MM.1S (cell line): Measurements from ENCODE around the gene PDCD1.
"Not testable (repeated sequence)": the region's sequence is repeated elsewhere in the genome, so short reads cannot be mapped to it uniquely, and the experiment has no call there.

Source experiments
- DNase-seq: peaks from one replicate; pipeline ENCODE4 v3.0.0-alpha.2; 2015
- H2AFZ ChIP-seq: fragments of 300-600 bp; sonication (generic); 2 replicates; pipeline ENCODE4 v1.6.0; 2016; ENCODE audit warnings: antibody characterized with exemption, low read length
- H3F3A ChIP-seq: fragments of 300-600 bp; sonication (generic); 2 replicates; pipeline ENCODE4 v1.6.1; 2016; ENCODE audit warnings: mild to moderate bottlenecking, antibody characterized with exemption, low read length, moderate library complexity, mixed read lengths; ENCODE audit not compliant: insufficient read depth
- H3K27ac ChIP-seq: fragments of 300-600 bp; sonication (generic); 2 replicates; pipeline ENCODE4 v1.5.1; 2016; ENCODE audit warnings: mild to moderate bottlenecking, low read length
- H3K27me3 ChIP-seq: fragments of 300-600 bp; sonication (generic); replicated peaks from 2 replicates; pipeline ENCODE4 v1.6.0; 2016; ENCODE audit warnings: low read length; ENCODE audit not compliant: insufficient read depth
- H3K36me3 ChIP-seq: fragments of 300-600 bp; sonication (generic); replicated peaks from 2 replicates; pipeline ENCODE4 v1.6.1; 2016; ENCODE audit warnings: mild to moderate bottlenecking, low read length, mixed read lengths; ENCODE audit not compliant: insufficient read depth
- H3K4me1 ChIP-seq: fragments of 300-600 bp; sonication (generic); 2 replicates; pipeline ENCODE4 v1.6.1; 2016; ENCODE audit warnings: low read length, mixed read lengths
- H3K4me2 ChIP-seq: fragments of 300-600 bp; sonication (generic); 2 replicates; pipeline ENCODE4 v1.6.0; 2016; ENCODE audit warnings: low read depth, low read length
- H3K4me3 ChIP-seq: fragments of 300-600 bp; sonication (generic); 2 replicates; pipeline ENCODE4 v1.5.1; 2016; ENCODE audit warnings: low read length, mixed read lengths
- H3K79me2 ChIP-seq: fragments of 300-600 bp; sonication (generic); 2 replicates; pipeline ENCODE4 v1.6.1; 2016; ENCODE audit warnings: mixed run types, low read length, mixed read lengths
- H3K9ac ChIP-seq: fragments of 300-600 bp; sonication (generic); 2 replicates; pipeline ENCODE4 v1.6.1; 2016; ENCODE audit warnings: low read length, mixed read lengths
- H3K9me2 ChIP-seq: fragments of 300-600 bp; sonication (generic); replicated peaks from 2 replicates; pipeline ENCODE4 v1.6.1; 2016; ENCODE audit warnings: mild to moderate bottlenecking, low read length, mixed read lengths; ENCODE audit not compliant: insufficient read depth
- H3K9me3 ChIP-seq: fragments of 300-600 bp; sonication (generic); replicated peaks from 2 replicates; pipeline ENCODE4 v1.6.1; 2016; ENCODE audit warnings: mild to moderate bottlenecking, low read length, mixed read lengths; ENCODE audit not compliant: insufficient read depth
- H4K20me1 ChIP-seq: fragments of 300-600 bp; sonication (generic); 2 replicates; pipeline ENCODE4 v1.6.1; 2016; ENCODE audit warnings: mild to moderate bottlenecking, low read length, moderate library complexity, mixed read lengths; ENCODE audit not compliant: insufficient read depth
- CTCF ChIP-seq: fragments of 300-600 bp; sonication (generic); IDR thresholded peaks from 2 replicates; pipeline ENCODE4 v1.5.1; 2016; ENCODE audit warnings: antibody characterized with exemption, low read length, mixed read lengths
- EZH2 ChIP-seq: fragments of 300-600 bp; sonication (generic); optimal IDR thresholded peaks from 2 replicates; pipeline ENCODE3; 2017; ENCODE audit warnings: low read depth, mild to moderate bottlenecking, antibody characterized with exemption, low read length, mixed read lengths
- EZH2phosphoT487 ChIP-seq: fragments of 300-600 bp; sonication (generic); IDR thresholded peaks from 2 replicates; pipeline ENCODE4 v1.6.1; 2018; ENCODE audit warnings: antibody characterized with exemption, low read length

Gene PDCD1

GRCh38 chr2:241821460-241822263 is 37.0 kb downstream of the PDCD1 start:
- Histone ChIP-seq H3K9ac (no peak overlapping the region), H3K4me2 (no peak overlapping the region), H3K9me2 (no peaks in the 10 kb centered on the region), H3K36me3 (no peaks in the 10 kb centered on the region), H4K20me1 (no peaks in the 10 kb centered on the region), H3F3A (no peaks in the 10 kb centered on the region), H3K79me2 (no peaks in the 10 kb centered on the region), H3K27me3 (peaks cover 29% of the 10 kb centered on the region), H2AFZ (no peak overlapping the region), H3K4me1 (no peaks in the 10 kb centered on the region), H3K4me3 (no peak overlapping the region), H3K9me3 (no peaks in the 10 kb centered on the region), H3K27ac (no peak overlapping the region)
- TF ChIP-seq EZH2phosphoT487 = no peak
- TF ChIP-seq CTCF = no peak
- no peak for TF ChIP-seq EZH2
- DNase-seq = no peak

- DNase-seq = no peak
- Histone ChIP-seq H3K4me3 (no peak overlapping the region), H4K20me1 (no peaks in the 10 kb centered on the region), H3K27ac (no peak overlapping the region), H3K27me3 (peaks cover 35% of the 10 kb centered on the region), H3K9ac (no peak overlapping the region), H3K9me2 (no peaks in the 10 kb centered on the region), H3K4me1 (no peaks in the 10 kb centered on the region), H3K36me3 (no peaks in the 10 kb centered on the region), H3K4me2 (no peak overlapping the region), H3K79me2 (no peaks in the 10 kb centered on the region), H3K9me3 (no peaks in the 10 kb centered on the region), H2AFZ (no peak overlapping the region), H3F3A (no peaks in the 10 kb centered on the region)
- TF ChIP-seq EZH2phosphoT487 = no peak
- TF ChIP-seq CTCF = no peak
- no peak for TF ChIP-seq EZH2
These were observed 37.9 kb downstream of the PDCD1 start for GRCh38 chr2:241820625-241821384.

- not testable (repeated sequence) for H3K4me3 ChIP-seq, H3K9ac ChIP-seq, H3K4me2 ChIP-seq, H3K4me1 ChIP-seq, H3K9me2 ChIP-seq, DNase-seq, H3K79me2 ChIP-seq, H3F3A ChIP-seq, H3K27ac ChIP-seq, H3K36me3 ChIP-seq, H3K9me3 ChIP-seq, H2AFZ ChIP-seq, H4K20me1 ChIP-seq
- H3K27me3 ChIP-seq = peaks cover 42% of the 10 kb centered on the region
These were observed 38.6 kb downstream of the PDCD1 start for GRCh38 chr2:241819947-241820624.
